ENCODE results near the gene FILIP1L.

FILIP1L gene

GRCh38 chr3:100019719-100020118 lies 94.6 kb downstream of the FILIP1L start:
- in situ Hi-C loops (cut with MboI; ENCODE audit: low sequenced_read_pairs), result no loop called here

- in situ Hi-C loops (cut with MboI; ENCODE audit: low sequenced_read_pairs), result no loop called here
These were observed 95.5 kb downstream of the FILIP1L start for GRCh38 chr3:100018806-100019205.

GRCh38 chr3:100010087-100010417 lies 104.2 kb downstream of the FILIP1L start:
- in situ Hi-C loops (cut with MboI; ENCODE audit: low sequenced_read_pairs), result no loop called here

GRCh38 chr3:100009276-100010086 lies 104.8 kb downstream of the FILIP1L start:
- in situ Hi-C loops (cut with MboI; ENCODE audit: low sequenced_read_pairs), result no loop called here

- in situ Hi-C loops (cut with MboI; ENCODE audit: low sequenced_read_pairs), result no loop called here
These were observed 106.1 kb downstream of the FILIP1L start for GRCh38 chr3:100008081-100008698.

GRCh38 chr3:100007313-100007712 lies 107.0 kb downstream of the FILIP1L start:
- in situ Hi-C loops (cut with MboI; ENCODE audit: low sequenced_read_pairs), result no loop called here

GRCh38 chr3:100006570-100007271 lies 107.6 kb downstream of the FILIP1L start:
- in situ Hi-C loops (cut with MboI; ENCODE audit: low sequenced_read_pairs), result no loop called here

GRCh38 chr3:100005665-100006393 lies 108.5 kb downstream of the FILIP1L start:
- in situ Hi-C loops (cut with MboI; ENCODE audit: low sequenced_read_pairs), result no loop called here

- in situ Hi-C loops (cut with MboI; ENCODE audit: low sequenced_read_pairs), result no loop called here
These were observed 109.4 kb downstream of the FILIP1L start for GRCh38 chr3:100004931-100005330.

GRCh38 chr3:100003609-100004503 lies 110.4 kb downstream of the FILIP1L start:
- in situ Hi-C loops (cut with MboI; ENCODE audit: low sequenced_read_pairs), result no loop called here

- in situ Hi-C loops (cut with MboI; ENCODE audit: low sequenced_read_pairs), result no loop called here
These were observed 111.5 kb downstream of the FILIP1L start for GRCh38 chr3:100002599-100003350.

GRCh38 chr3:100001526-100002270 lies 112.6 kb downstream of the FILIP1L start:
- in situ Hi-C loops (cut with MboI; ENCODE audit: low sequenced_read_pairs), result no loop called here

GRCh38 chr3:100001083-100001482 lies 113.2 kb downstream of the FILIP1L start:
- in situ Hi-C loops (cut with MboI; ENCODE audit: low sequenced_read_pairs), result no loop called here

- in situ Hi-C loops (cut with MboI; ENCODE audit: low sequenced_read_pairs), result no loop called here
These were observed 114.8 kb downstream of the FILIP1L start for GRCh38 chr3:99999536-99999935.

GRCh38 chr3:99997293-99997692 lies 117.0 kb downstream of the FILIP1L start:
- in situ Hi-C loops (cut with MboI; ENCODE audit: low sequenced_read_pairs), result no loop called here

- in situ Hi-C loops (cut with MboI; ENCODE audit: low sequenced_read_pairs), result no loop called here
These were observed 124.1 kb downstream of the FILIP1L start for GRCh38 chr3:99990179-99990578.

- in situ Hi-C loops (cut with MboI; ENCODE audit: low sequenced_read_pairs), result no loop called here
These were observed 129.6 kb downstream of the FILIP1L start for GRCh38 chr3:99984668-99985067.

- in situ Hi-C loops (cut with MboI; ENCODE audit: low sequenced_read_pairs), result no loop called here
These were observed 130.2 kb downstream of the FILIP1L start for GRCh38 chr3:99984139-99984538.

- in situ Hi-C loops (cut with MboI; ENCODE audit: low sequenced_read_pairs), result no loop called here
These were observed 131.7 kb downstream of the FILIP1L start for GRCh38 chr3:99982650-99983049.

Data from hTERT RPE-1 (cell line).